HG02763 (cell line): Measurements from ENCODE around the gene MBNL1.

Experiments used
- ATAC-seq: cut with Tn5 transposase; IDR thresholded peaks from one replicate; pipeline ENCODE4 v1.9.1; 2021; ENCODE audit warnings: mild to moderate bottlenecking, moderate library complexity; ENCODE audit not compliant: unreplicated experiment

Gene MBNL1

DNA sequence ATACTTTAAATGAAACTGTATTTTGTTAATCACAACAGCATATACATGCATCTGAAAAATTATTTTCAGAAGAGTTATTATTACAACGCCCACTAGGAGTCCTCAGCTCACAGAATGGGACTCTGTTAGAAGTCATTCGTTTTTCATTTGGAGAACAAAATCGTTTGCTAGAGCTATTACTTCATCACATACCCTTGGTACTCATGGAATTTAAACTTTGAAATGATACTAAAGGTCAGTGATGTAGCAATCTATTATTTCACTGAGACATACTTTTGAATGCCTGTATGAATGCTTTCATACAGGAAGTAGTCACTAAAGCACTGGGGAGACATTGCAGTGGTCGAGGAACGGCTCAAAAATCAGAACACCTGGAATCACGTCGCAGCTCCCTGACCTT is 198.1 kb downstream of the MBNL1 start:
- no peak for ATAC-seq

- no peak for ATAC-seq
These were observed 200.7 kb downstream of the MBNL1 start for GRCh38 chr3:152469248-152470025.

GRCh38 chr3:152470095-152470494 is 201.4 kb downstream of the MBNL1 start:
- no peak for ATAC-seq

- no peak for ATAC-seq
These were observed 202.2 kb downstream of the MBNL1 start for GRCh38 chr3:152470893-152471292.

DNA sequence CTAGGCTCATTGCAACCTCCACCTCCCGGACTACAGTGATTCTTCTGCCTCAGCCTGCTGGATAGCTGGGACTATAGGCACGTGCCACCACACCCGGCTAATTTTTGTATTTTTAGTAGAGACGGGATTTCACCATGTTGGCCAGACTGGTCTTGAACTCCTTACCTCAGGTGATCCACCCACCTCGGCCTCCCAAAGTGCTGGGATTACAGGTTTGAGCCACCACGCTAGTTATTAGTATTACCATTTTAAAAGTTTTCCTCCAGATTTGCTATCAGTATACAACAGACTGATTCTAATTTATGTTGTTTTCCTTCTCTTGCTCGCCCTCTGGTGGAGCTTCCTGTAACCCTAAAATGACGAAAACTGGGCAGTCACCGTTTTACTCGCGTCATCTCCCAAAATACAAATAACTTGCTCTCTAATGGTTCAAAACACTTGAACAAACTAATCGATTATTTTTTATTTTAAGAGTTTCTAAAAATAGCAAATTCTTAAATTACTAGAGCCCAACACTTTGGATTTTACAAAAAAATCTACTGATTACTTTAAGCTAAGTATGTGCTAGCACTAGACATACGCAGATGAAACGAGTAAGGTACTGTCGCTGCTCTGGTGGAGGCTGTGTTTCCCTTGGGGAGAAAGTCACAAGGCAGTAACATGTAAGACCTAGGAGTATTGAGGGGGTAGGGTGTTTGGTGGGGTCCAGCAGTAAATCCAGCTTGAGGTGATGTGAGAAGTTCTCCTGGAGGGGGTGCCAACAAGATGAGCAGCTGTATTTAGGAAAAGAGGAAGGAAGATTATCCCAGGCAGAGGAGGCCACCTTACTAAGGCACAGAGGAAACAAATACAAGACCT is 203.3 kb downstream of the MBNL1 start:
- ATAC-seq = peak; percentile 66

- no peak for ATAC-seq
These were observed 203.9 kb downstream of the MBNL1 start for GRCh38 chr3:152472672-152472954.

GRCh38 chr3:152474585-152474984 is 205.9 kb downstream of the MBNL1 start:
- no peak for ATAC-seq

GRCh38 chr3:152477422-152477821 is 208.7 kb downstream of the MBNL1 start:
- no peak for ATAC-seq

DNA sequence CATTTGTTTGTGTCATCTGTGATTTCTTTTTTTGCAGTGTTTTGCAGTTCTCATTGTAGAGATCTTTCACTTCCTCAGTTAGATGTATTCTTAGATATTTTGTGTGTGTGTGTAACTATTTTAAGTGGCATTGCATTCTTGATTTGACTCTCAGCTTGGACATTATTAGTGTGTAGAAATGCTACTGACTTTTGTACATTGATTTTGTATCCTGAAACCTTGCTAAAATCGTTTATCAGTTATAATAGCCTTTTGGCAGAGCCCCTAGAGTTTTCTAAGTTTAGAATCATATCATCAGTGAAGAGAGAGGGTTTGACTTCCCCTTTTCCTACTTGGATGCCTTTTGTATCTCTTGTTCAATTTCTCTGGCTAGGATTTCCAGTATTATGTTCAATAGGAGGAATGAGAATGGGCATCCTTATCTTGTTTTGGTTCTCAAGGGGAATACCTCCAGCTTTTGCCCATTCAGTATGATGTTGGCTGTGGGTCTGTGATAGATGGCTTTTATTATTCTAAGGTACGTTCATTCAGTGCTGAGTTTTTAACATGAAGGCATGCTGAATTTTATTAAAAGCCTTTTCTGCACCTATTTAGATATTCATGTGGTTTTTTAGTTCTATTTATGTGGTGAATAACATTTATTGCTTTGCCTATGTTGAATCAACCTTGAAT is 211.7 kb downstream of the MBNL1 start:
- peak; percentile 80 for ATAC-seq

- no peak for ATAC-seq
These were observed 217.6 kb downstream of the MBNL1 start for GRCh38 chr3:152486364-152486763.

DNA sequence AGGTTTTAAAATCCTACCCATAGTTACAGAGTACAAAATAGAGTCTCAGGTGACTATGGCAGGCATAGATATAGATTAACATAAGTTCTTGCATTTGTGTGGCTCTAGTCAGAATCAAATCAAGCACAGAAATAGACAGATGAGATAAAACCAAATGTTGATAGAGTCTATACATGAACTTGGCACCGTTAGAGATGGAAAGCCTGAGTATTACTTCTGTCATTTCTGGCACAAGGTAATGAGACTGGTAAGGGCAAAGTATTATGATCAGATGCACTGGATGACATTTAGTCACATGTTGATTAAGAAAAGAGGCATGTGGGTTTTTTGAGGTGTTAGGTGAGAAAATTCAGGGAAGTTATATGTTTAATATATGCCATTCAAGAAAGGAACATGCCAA is 219.7 kb downstream of the MBNL1 start:
- ATAC-seq = no peak

DNA sequence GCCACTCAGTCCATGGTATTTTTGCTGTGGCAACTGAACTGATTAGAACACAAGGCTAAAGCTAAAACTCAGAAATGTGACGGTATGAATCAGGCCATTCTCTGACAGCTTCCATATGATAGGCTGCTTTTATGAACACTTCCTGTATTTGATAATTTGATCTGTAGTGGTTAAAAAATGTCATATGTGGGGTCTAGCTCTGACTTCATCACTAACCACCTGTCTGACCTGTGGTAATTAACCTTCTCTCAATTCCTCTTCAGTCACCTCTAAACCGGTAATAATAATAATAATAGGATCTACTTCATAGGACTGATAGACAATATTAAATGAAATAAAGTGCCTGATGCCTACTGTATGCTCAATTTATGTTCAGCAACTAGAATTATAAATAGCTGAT is 223.2 kb downstream of the MBNL1 start:
- no peak for ATAC-seq

- no peak for ATAC-seq
These were observed 227.6 kb downstream of the MBNL1 start for GRCh38 chr3:152496286-152496685.

DNA sequence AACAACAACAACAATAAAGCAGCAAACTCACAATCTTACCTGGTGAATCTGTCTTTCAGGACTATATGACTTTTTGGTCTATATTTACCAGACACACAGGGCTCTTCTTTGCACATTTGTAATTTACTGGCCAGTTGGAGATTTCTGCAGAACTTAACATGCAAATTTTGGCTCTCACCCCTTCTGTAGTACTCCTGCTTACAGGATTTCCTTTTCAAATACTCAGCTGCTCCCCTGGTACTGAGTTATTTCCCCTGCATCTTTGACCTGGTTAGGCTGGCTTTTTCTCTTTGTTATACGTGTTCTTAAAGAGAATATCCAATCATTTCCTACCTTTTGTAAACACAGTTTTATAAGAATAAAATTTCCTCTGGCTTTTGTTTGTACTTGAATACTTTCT is 228.0 kb downstream of the MBNL1 start:
- no peak for ATAC-seq

DNA sequence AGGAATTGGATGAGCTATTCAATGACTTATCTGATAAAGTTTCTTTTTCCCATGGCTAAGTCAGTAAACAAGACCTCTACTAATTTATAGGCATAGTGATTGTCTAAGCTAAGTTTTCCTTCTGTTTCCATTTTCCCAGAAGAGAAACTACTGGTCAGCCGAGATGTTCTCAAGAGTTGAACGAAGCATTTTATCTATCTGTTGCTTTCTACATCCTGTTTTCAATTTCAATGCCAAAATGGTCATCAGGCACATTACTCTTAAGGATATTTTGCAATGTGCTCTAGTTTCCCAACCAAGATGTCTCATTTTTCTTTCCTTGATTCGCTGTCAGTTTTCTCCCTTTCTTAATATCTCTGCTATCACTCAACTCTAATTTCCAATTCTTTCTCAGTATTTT is 228.7 kb downstream of the MBNL1 start:
- no peak for ATAC-seq

DNA sequence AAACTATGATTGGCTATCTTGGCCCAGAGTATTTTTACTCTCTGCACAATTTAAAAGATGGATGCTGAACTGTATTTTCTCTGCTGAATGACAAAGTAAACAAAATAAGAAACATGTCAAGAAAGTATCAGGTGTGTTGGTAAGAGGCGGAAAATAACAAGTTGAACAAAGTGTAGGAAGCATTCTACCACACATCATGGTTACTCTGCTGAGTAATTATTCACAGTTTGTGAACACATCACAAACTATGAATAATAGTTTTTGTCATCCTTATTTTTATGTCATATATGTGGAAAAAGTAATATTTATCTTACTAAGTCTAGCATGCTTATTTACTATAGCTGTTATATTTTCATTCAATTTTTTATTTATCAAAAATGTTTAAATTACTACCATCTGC is 229.2 kb downstream of the MBNL1 start:
- ATAC-seq = no peak

DNA sequence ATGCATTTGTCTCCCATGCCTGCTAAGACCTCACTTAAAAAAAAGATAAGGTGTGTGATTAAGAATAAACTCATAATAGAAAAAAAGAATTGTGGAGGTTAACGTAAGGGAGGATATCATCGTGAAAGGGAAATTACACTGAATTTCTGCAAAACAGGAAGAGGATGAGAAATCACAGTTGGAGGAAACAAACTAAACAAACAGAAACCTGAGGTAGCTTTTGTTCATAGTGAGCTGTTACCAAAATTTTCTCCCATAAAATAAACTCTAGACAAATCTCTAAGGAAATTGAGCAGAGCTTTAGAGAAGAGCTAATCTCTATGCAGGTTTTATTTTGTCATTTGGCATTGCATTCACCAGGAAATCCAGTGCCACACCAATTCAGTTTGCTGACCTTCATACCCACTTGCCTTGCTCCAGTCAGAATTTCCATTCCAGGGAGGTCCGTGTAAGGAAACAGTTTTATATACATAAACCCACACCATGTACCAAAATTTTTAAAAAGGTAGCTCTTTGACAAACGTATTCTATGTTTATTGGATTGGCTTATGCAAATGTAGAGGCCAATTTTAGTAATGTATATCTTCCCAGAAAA is 231.2 kb downstream of the MBNL1 start:
- ATAC-seq = no peak

DNA sequence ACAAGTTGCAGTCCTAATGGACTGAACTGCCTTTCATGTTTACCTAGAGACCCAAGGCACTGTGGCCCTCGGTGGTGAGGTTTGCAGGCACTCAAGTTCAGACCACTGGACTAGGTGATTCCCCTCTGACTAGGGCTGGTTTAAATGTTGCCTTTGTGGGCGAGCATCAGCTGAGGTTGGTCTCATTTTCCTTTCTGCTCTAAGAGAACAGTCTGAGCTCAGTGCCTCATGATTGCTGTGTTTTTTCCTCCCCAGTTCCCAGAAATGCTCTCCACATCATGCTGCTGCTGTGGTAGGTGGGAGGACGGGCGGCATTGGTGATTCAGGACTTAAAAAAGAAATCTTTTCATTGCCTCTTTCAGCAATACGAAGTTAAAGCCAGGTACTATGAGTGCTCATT is 237.2 kb downstream of the MBNL1 start:
- ATAC-seq = peak; percentile 94

- ATAC-seq = no peak
These were observed 240.0 kb downstream of the MBNL1 start for GRCh38 chr3:152508705-152509104.

GRCh38 chr3:152511904-152512303 is 243.2 kb downstream of the MBNL1 start:
- peak; percentile 68 for ATAC-seq

DNA sequence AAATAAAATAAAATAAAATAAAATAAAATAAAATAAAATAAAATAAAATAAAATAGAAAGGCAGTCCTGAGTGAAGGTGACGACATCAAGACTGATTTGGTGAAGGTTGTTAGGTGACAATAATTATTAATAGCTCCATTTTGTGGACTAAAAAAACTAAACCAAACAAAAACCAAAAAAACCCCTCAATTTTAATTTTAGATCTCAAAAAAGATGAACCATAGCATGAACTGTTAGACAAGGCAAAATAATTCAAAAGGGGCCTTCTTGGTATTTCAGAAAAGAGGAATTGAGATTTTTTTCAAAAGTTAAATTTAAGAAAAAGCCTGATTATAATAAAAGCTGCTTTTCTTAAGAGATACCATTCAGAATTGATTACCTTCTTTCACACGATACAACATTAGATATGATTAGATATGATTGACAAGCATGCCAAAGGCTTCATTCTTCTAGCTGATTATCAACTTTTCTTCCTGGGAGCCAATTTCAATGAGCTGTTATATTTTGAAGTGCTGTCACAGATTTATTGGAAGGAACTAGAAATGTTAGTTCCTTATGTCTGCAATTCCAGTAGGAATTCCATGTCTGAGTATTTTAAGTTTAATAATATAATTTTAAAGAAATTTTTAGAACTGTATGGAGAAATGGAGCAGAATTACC is 244.7 kb downstream of the MBNL1 start:
- no peak for ATAC-seq
